ENCODE data around the gene SMAD3. TPM values are rescaled to one million over a fixed set of nuclear protein-coding genes. Genes with fewer than 3 reads are reported as not detected.

Gene SMAD3
- total RNA-seq, 1 donor, result 36.7 TPM

DNA sequence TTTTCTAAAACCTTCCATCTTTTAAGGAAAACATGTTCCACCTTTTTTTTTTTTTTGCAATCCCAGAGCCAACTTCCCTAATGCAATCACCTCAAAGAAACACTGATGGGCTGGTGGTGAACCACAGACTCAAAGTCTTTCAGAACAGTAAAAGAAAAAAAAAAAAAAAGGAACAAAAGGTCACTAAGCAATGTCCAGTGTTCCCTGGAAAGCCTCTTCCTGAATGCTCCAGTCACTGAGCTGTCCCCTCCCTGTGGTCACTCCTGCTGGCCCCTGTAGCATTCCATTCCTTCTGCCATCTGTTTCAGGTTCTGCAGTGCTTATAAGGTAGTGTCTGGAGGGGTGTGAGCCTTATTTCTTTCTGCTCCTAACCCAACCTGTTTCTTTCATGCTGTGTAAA, 135.7 kb downstream of the SMAD3 start:
- no peaks in the 10 kb centered on the region for H3K27me3 ChIP-seq (ENCODE audit: insufficient read depth, low read length)

GRCh38 chr15:67202091-67202490, 136.7 kb downstream of the SMAD3 start:
- Histone ChIP-seq H3K9me3 (ENCODE audit: low read depth, low read length) (no peaks in the 10 kb centered on the region), H3K4me1 (ENCODE audit: insufficient read depth, low read length) (peaks cover 13% of the 10 kb centered on the region), H3K27me3 (ENCODE audit: insufficient read depth, low read length) (no peaks in the 10 kb centered on the region), H3K4me3 (ENCODE audit: low read length) (no peak overlapping the region)

More for the DNA sequence above, 135.7 kb downstream of the SMAD3 start:
- Histone ChIP-seq H3K4me3 (ENCODE audit: low read length) (no peak overlapping the region), H3K4me1 (ENCODE audit: insufficient read depth, low read length) (peaks cover 13% of the 10 kb centered on the region), H3K9me3 (ENCODE audit: low read depth, low read length) (no peaks in the 10 kb centered on the region)

GRCh38 chr15:67202991-67203390, 137.6 kb downstream of the SMAD3 start:
- no peaks in the 10 kb centered on the region for H3K9me3 ChIP-seq (ENCODE audit: low read depth, low read length)
- H3K4me3 ChIP-seq (ENCODE audit: low read length), result no peak overlapping the region

DNA sequence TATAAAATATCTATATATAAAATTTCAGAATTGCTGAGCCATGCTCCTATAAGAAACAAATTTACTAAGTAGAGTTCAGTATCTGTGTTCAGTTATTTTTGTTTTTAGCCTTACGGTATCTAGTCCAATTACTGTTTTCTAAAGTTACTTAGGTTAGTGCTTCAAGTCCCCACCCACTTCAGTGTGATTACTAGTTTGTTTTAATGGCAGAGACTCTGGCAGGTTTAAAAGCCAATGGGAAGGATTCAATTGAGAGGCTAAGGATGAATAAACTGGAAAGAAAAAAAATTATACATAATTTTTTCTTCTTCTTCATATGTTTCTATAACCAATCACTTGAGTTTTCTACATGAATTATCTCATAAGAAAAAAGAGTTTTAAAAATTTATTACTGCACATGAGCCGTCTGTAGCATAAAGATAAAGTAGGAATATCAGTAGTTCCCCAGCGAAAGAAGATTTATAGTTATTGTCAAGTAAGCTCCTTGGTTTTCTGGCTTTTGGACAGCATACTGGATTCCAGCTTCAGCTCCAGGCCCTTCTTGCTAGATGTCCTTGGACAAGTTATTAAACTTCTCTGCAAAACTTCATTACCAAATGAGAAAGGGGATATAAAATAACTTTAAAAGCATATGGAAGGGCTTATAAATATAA, 142.3 kb downstream of the SMAD3 start:
- Histone ChIP-seq H3K27me3 (ENCODE audit: insufficient read depth, low read length) (no peaks in the 10 kb centered on the region), H3K4me3 (ENCODE audit: low read length) (no peak overlapping the region), H3K4me1 (ENCODE audit: insufficient read depth, low read length) (no peaks in the 10 kb centered on the region), H3K9me3 (ENCODE audit: low read depth, low read length) (no peaks in the 10 kb centered on the region)

More at GRCh38 chr15:67202991-67203390, 137.6 kb downstream of the SMAD3 start:
- peaks cover 13% of the 10 kb centered on the region for H3K4me1 ChIP-seq (ENCODE audit: insufficient read depth, low read length)
- no peaks in the 10 kb centered on the region for H3K27me3 ChIP-seq (ENCODE audit: insufficient read depth, low read length)

DNA sequence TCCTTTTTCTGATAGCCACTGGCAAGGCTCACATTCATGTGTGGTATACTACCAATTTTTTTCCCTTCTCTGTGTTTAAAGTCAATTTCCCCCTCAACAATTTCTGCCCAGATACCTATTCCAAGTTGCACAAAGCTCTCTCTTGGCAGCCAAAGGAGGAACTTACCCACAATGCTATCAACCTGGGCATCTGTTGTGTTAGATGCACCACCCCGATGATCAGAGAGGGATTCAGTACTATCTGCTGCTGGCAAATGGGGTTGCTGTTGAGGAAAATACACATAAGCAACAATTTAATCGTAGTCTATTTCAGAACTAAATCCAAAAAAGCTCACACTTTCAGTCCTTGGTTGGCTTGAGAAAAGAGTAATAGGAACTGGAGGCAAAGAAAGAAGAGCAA, 143.0 kb downstream of the SMAD3 start:
- no peaks in the 10 kb centered on the region for H3K9me3 ChIP-seq (ENCODE audit: low read depth, low read length)
- H3K4me1 ChIP-seq (ENCODE audit: insufficient read depth, low read length), result no peaks in the 10 kb centered on the region
- no peak overlapping the region for H3K4me3 ChIP-seq (ENCODE audit: low read length)
- H3K27me3 ChIP-seq (ENCODE audit: insufficient read depth, low read length), result no peaks in the 10 kb centered on the region

DNA sequence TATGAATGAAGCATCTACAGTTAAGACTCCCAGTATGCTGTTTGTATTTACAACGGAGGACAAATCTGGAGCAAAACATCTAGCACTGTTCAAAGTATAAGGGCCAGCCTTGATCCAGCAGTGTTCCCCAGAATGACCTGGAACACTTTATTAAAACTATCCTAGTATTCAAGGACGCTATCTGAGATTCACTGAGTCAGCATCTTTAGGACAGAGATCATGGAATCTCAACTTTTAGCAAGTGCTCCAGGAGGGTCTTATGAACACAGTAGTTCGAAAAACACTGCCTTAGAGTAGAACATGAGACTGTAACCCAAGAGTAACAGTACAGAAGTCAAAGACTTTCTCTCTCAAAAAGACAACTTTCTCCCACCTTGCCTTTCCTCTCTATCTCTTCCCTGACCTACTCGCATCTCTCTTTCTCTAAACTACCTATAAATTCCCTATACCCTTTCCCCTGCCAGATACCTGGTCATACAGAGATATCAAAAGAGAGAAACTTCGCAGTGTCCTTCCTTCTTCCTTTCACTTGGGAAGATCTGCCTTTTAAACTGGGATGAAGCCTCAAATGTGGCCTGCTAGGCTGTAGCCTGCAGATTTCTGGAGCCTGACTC, 145.3 kb downstream of the SMAD3 start:
- H3K4me1 ChIP-seq (ENCODE audit: insufficient read depth, low read length), result no peaks in the 10 kb centered on the region
- H3K9me3 ChIP-seq (ENCODE audit: low read depth, low read length), result no peaks in the 10 kb centered on the region
- H3K27me3 ChIP-seq (ENCODE audit: insufficient read depth, low read length), result no peaks in the 10 kb centered on the region
- H3K4me3 ChIP-seq (ENCODE audit: low read length), result no peak overlapping the region

- H3K27me3 ChIP-seq (ENCODE audit: insufficient read depth, low read length), result no peaks in the 10 kb centered on the region
- no peaks in the 10 kb centered on the region for H3K4me1 ChIP-seq (ENCODE audit: insufficient read depth, low read length)
- no peak overlapping the region for H3K4me3 ChIP-seq (ENCODE audit: low read length)
Measured at GRCh38 chr15:67212684-67213367, 147.4 kb downstream of the SMAD3 start.

DNA sequence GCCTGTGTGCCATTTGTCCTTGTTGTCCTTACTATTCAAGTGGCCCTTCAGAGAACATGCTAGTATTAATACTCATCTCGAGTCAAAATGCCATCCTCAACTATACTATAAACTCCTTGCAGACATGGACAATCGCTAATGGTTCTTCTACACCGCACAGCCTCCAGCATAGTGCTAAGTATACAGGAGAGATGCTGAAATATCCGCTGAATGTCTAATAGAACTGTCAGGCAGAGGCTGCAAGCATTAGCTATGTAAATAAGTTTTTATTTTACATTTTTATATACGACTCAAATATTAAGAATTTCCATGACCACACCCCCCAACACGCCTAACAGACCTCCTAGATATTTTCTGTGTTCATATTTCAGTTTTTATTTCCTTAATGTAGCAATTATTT, 149.7 kb downstream of the SMAD3 start:
- Histone ChIP-seq H3K4me1 (ENCODE audit: insufficient read depth, low read length) (no peaks in the 10 kb centered on the region), H3K4me3 (ENCODE audit: low read length) (no peak overlapping the region), H3K27me3 (ENCODE audit: insufficient read depth, low read length) (no peaks in the 10 kb centered on the region), H3K9me3 (ENCODE audit: low read depth, low read length) (no peaks in the 10 kb centered on the region)

More at GRCh38 chr15:67212684-67213367, 147.4 kb downstream of the SMAD3 start:
- H3K9me3 ChIP-seq (ENCODE audit: low read depth, low read length), result no peaks in the 10 kb centered on the region

DNA sequence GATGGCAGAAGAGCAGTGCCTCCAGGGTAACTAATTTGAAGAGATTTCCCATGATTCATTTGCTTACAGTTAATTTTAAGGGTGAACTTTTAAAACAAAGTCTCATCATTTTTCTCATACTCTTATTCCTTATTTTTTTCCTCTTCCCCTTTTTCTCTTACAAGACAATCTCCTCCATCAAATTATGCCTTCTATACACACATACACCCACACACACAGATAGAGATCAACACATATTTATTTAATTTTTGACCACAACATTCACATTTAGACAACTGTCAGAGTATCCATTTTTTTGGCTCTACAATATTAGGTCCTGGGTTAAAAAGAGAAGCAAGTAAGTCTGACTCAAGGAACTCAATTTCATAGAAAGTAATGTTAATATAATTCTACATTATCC, 151.5 kb downstream of the SMAD3 start:
- no peaks in the 10 kb centered on the region for H3K9me3 ChIP-seq (ENCODE audit: low read depth, low read length)
- no peaks in the 10 kb centered on the region for H3K4me1 ChIP-seq (ENCODE audit: insufficient read depth, low read length)
- H3K27me3 ChIP-seq (ENCODE audit: insufficient read depth, low read length), result no peaks in the 10 kb centered on the region
- H3K4me3 ChIP-seq (ENCODE audit: low read length), result no peak overlapping the region

- peaks cover 3% of the 10 kb centered on the region for H3K4me1 ChIP-seq (ENCODE audit: insufficient read depth, low read length)
- H3K4me3 ChIP-seq (ENCODE audit: low read length), result no peak overlapping the region
- H3K9me3 ChIP-seq (ENCODE audit: low read depth, low read length), result no peaks in the 10 kb centered on the region
- H3K27me3 ChIP-seq (ENCODE audit: insufficient read depth, low read length), result no peaks in the 10 kb centered on the region
Measured at GRCh38 chr15:67218428-67218827, 153.0 kb downstream of the SMAD3 start.

DNA sequence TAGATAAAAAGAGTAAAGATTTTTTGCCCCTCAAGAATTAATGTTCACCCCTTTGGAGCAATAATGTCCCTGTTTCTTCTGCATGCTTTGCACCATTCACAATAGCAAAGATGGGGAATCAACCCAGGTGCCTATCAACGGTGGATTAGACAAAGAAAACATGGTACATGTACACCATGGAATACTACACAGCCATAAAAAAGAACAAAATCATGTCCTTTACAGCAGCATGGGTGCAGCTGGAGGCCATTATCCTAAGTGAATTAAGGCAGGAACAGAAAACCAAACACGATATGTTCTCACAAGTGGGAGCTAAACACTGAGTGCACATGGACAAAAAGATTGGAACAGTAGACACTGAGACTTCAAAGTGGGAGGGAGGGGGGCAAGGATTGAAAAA, 153.9 kb downstream of the SMAD3 start:
- H3K9me3 ChIP-seq (ENCODE audit: low read depth, low read length), result no peaks in the 10 kb centered on the region
- H3K4me3 ChIP-seq (ENCODE audit: low read length), result no peak overlapping the region
- H3K4me1 ChIP-seq (ENCODE audit: insufficient read depth, low read length), result peaks cover 3% of the 10 kb centered on the region
- H3K27me3 ChIP-seq (ENCODE audit: insufficient read depth, low read length), result no peaks in the 10 kb centered on the region

GRCh38 chr15:67224889-67225288, 159.5 kb downstream of the SMAD3 start:
- Histone ChIP-seq H3K9me3 (ENCODE audit: low read depth, low read length) (no peaks in the 10 kb centered on the region), H3K27me3 (ENCODE audit: insufficient read depth, low read length) (no peaks in the 10 kb centered on the region), H3K4me3 (ENCODE audit: low read length) (no peak overlapping the region)

DNA sequence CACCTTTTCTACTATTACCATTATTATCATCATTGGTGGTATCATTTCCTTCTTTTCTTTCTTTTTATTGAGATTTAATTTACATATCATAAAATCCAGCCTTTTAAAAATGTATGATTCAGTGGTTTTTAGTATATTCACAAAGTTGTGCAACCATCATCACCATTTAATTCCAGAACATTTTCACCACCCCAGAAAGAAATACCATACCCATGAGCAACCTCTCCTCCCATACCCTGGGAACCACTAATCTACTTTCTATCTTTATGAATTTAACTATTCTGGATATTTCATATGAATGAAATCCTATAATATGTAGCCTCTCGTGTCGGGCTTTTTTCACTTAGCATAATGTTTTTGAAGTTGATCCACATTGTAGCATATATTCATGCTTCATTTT, 159.9 kb downstream of the SMAD3 start:
- H3K9me3 ChIP-seq (ENCODE audit: low read depth, low read length), result no peaks in the 10 kb centered on the region
- peaks cover 3% of the 10 kb centered on the region for H3K4me1 ChIP-seq (ENCODE audit: insufficient read depth, low read length)
- no peaks in the 10 kb centered on the region for H3K27me3 ChIP-seq (ENCODE audit: insufficient read depth, low read length)
- H3K4me3 ChIP-seq (ENCODE audit: low read length), result no peak overlapping the region

More at GRCh38 chr15:67224889-67225288, 159.5 kb downstream of the SMAD3 start:
- peaks cover 3% of the 10 kb centered on the region for H3K4me1 ChIP-seq (ENCODE audit: insufficient read depth, low read length)

DNA sequence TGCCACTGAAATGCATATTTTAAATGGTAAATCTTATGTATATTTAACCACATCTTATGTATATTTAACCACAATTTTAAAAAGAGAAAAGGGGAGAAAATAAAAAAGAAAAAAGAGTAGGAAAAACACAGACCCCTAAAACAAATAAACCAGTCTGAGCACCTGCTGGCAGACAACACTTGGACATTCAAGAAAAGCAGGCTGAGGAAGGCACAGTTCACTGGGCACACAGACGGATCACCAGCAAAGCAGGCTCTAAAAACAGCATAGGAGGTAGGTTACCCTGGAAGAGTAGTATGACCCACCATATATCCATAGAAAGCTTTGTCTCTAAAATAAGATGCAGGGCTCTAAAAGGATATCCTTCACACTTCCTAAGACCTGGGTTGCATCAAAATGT, 162.0 kb downstream of the SMAD3 start:
- Histone ChIP-seq H3K4me3 (ENCODE audit: low read length) (no peak overlapping the region), H3K4me1 (ENCODE audit: insufficient read depth, low read length) (peaks cover 1% of the 10 kb centered on the region), H3K9me3 (ENCODE audit: low read depth, low read length) (no peaks in the 10 kb centered on the region), H3K27me3 (ENCODE audit: insufficient read depth, low read length) (no peaks in the 10 kb centered on the region)

DNA sequence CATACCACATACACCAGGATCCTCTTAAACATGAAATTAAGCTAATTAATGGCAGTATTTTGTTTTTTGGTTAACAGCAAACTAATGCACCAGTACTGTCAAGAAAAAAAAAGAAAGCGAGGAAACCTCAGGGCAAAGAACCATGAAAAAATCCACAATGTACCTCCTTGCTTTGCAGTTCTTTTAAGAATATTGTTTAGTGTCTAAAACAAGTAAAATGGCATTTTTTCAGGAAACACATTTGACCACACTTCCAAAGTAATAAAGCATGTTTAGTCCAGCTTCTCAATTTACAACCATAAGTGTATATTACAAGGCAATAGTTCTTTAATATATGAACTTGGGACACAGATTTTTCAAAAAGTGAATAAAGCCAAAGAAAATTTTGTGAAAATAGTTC, 162.4 kb downstream of the SMAD3 start:
- H3K4me3 ChIP-seq (ENCODE audit: low read length), result no peak overlapping the region
- no peaks in the 10 kb centered on the region for H3K27me3 ChIP-seq (ENCODE audit: insufficient read depth, low read length)
- no peaks in the 10 kb centered on the region for H3K4me1 ChIP-seq (ENCODE audit: insufficient read depth, low read length)

More for the DNA sequence above, 162.4 kb downstream of the SMAD3 start:
- H3K9me3 ChIP-seq (ENCODE audit: low read depth, low read length), result no peaks in the 10 kb centered on the region

All from mononuclear cell (primary cell).